Muscle of arm (tissue), 12 donors: ENCODE data around the gene UBE2S. TPM values are rescaled to one million over a fixed set of nuclear protein-coding genes. Genes with fewer than 3 reads are reported as not detected.

ENCODE experiments used
- DNase-seq: peaks from one replicate; pipeline ENCODE4 v3.0.0-alpha.2; 2013
- polyA plus RNA-seq, 12 donors: library from polyadenylated mRNA; unstranded; fragments of 120-200 nt; gene quantifications; one replicate each; pipeline ENCODE4 v1.2.1, GENCODE V29; 2013; ENCODE audit not compliant: insufficient read length in 12 of 12

Gene UBE2S
- polyA plus RNA-seq, 12 donors, result 19.2 to 108 (median 30.4) TPM; not detected in 1

DNA sequence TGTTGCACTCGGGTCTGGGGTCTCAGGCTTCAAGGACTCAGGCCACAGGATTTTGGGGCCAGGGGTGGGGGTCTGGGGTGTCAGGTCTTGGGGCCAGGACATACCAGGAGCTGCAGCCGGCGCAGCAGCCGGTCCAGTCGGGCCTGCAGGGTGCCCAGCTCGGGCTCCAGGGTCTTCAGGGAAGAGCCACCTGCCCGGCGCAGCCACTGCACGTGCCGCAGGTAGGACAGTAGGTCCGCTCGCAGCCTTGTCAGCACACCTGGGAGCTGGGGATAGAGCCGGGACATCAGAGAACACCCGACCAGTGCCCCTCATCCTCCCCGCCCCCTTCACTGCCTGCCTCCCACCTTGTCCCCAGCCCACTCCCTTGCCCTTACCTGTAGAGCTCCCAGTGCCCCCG, 39.5 kb downstream of the UBE2S start:
- no peak for DNase-seq

DNA sequence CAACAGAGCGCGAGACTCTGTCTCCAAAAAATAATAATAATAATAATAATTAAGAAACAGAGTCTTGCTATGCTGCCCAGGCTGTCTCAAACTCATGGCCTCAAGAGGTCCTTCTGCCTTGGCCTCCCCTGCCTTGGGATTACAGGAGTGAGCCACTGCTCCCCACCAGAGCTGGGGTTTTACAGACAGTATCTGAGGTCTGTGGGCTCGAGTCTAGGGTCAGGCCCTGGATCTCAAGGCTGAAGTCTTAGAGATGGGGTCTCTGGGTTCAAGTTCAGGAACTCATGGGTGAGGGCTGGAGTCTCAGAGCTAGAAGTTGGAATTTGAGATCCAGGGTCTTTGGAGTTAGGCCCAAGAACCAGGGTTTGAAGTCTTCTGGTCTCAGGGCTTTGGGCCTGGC, 40.8 kb downstream of the UBE2S start:
- DNase-seq, result no peak

DNA sequence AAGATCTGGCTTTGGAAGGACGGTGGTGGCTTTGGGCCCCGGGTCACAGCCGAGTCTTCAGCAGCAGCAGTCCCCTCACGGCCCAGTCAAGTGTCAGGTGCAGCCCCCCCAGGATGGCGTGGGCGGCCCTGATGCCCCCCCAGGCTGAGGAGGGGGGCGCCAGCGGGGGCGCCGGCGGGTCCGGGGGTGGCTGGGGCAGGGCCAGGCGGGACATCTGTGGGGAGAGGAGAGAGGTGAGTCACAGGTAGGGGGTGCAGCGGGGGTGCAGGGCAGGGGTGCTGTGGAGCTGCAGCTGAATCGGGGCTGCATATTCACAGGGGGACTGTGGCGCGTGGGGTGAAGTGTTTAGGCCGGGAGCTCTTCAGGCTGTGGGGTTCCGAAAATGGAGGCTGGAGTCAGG, 41.6 kb downstream of the UBE2S start:
- DNase-seq, result no peak

DNA sequence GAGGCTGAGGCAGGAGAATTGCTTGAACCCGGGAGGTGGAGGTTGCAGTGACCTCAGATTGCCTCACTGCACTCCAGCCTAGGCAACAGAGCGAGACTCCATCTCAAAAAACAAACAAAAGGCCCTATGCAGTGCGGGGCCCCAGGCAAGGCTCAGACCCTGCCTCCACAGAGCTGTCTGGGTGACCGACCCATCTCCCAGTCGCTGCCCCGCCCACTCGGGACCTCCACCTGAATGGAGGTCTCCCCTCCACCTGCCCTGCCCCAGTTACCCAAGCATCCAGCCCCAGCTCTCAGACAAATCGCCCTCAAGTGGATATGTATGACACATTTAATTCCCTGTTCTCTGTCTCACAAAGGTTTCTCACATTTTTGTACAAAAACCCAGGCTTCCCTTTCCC, 42.3 kb downstream of the UBE2S start:
- DNase-seq, result no peak

DNA sequence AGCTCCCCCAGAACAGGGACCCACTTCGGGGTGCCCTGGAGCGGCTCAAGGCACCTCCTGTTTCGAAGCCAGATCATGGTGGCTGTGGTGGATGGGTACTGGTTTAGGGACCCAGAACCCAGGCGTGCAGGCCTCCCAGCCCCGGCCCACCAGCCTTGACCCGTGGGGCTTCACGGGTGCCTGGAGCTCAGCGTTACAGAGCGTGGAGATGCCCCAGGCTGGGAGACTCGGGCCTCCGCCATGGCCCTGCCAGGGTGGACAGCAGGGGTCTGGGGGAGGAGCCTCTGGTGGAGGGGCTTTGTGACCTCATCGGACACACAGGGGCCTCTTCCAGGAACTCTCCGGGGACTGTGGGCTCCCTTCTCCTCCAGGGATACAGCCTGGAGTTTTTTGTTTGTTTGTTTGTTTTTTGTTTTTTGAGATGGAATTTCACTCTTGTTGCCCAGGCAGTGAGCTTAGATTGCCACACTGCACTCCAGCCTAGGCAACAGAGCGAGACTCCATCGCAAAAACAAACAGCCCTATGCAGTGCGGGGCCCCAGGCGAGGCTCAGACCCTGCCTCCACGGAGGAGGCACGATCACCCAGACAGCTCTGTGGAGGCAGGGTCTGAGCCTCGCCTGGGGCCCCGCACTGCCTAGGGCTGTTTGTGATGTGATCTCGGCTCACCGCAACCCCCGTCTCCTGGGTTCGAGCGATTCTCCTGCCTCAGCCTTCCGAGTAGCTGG, 44.4 kb downstream of the UBE2S start, which contains the start of gene GARIN5B:
Gene GARIN5B (minus strand): TSS at position 271 of the 727 bp plus-strand sequence. CDS start 194 bp downstream, at position 77.
- DNase-seq, result no peak

DNA sequence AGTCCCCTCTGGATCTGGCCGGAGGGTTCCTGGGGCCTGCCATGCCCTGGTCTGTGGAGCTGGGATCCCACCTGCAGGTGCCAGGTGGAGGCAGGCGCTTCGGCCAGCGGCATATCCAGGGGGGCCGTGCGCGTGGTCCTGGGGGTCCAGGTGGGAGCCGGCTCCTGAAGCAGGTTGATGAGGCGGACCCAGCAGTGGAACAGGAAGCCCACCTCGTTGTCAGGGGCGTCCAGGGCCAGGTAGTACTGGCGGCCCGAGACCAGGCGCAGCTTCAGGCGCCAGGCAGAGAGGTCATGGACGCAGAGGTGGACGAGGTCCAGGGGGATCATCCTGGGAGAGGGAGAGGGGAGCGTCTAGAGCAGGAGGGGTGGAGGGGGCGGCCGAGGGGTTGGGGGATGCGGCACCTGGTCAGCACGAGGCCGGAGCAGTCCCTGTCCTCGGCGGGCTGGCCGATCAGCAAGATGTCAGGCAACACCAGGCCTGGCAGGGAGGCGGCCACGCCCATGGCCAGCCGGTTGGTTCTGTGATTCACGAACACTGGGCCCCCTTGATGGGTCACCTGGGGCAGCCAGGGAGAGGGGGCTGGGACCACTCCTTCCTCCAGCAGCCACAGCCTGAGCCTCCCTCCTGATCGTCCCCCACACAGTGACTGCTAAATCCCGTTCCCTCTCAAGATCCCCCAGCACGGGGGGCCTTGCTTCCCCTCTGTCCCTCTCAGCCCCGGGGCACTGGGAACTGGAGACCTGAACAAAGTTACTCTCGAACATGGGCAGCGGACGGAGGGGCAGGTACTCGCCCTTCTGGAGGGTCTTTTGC, 45.2 kb downstream of the UBE2S start:
- no peak for DNase-seq

DNA sequence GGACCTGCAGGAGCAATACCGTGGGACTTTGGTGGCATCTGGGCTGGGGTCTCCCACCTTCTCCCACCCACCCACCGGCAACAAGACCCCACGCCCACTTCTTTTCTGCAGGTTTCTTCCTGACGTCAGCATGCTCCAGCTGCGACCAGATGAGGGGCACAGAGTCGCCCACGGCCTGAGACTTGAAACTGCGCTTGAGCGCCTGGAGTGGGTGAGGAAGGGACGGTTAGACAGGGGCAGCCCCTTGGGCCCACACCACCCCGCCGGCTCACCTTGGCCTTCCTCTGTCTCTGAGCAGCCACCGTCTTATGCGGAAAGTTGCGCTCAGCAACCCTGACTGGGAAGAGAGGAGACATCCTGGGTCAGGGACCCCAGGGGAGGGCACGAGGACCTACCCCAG, 46.7 kb downstream of the UBE2S start:
- DNase-seq, result no peak

DNA sequence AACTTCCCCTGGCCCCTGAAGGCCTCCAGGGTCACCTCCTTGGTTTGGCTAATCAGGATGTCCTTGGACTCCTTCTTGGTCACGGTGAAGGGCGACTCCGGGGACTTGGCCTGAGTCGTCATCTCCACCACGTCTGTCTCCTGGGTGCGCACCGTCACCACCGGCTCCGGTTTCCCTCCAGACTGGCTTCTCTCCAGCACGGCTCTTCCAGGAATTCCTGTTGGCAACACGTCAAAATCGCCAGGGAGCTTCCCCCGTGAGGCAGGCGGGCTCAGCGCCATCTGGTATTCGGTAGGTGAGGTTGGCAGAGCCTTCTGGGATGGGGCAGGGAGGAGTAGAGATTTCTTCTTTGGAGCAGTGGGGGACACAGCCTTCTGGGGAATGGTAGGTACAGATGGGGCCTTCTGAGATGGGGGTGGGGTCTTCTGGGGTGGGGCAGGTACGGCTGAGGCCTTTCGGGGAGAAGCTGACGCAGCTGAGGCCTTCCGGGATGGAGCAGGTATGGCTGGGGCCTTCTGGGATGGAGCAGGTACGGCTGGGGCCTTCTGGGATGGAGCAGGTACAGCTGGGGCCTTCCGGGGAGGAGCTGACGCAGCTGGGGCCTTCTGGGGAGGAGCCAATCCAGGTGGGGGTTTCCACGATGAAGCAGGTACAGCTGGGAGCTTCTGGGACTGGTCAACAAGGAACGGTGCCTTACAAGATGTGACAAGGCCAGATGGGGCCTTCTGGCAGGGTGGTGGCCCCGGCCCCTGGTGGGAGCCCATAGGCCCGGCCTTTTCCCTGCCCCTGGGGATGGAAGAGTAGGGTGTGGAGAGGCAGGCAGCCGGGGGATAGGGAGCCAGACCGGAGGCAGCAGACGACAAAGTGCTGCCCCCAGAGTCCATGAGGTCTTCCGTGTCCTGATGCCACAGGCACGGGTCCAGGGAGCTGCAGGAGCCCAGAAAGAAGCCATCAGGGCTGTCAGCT, 48.4 kb downstream of the UBE2S start:
- DNase-seq, result no peak

DNA sequence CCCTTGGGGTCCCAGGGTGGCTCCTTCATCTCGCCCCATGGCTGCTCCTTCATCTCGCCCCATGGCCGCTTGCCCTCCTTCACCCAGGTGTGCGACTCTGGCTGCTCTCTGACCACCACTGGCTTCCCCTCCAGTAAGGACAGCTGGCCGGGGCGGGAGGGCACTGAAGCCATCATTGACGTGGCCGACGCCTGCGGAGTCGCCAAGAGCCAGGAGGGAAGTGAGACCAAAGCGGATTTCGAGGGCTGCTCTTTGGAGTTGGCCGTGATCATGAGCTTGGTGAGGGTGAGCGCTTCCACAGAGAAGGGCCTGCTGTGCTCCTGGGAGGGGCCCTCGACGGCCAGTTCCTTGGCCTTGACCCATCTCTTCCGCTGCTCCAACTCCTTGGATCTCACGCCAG, 49.1 kb downstream of the UBE2S start:
- DNase-seq, result no peak

DNA sequence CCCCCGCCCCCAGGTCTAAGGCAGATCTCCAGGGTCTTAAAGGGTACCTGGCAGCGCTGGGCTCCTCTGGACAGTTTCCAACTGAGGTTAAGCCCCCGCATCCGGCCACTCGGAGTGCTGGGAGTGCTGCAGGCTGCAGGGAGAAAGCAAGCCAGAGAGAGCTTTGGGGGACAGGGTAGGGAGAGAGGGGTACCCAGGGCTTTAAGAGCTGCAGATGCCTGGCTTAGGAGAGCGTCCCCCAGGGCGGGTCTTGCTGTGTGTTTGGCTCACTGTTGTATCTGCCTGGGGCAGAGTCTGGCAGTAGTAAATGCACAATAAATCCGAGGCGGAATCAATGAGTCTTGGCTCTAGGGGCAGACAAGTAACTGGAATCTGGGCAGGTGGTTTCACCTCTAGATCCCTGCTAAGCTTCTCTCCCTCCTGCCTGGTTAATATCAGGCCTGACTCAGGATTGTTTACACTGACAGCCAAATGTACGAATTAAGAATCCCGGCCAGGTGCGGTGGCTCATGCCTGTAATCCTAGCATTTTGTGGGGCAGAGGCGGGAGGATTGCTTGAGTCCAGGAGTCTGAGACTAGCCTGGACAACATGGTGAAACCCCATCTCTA, 52.3 kb downstream of the UBE2S start:
- DNase-seq, result no peak

DNA sequence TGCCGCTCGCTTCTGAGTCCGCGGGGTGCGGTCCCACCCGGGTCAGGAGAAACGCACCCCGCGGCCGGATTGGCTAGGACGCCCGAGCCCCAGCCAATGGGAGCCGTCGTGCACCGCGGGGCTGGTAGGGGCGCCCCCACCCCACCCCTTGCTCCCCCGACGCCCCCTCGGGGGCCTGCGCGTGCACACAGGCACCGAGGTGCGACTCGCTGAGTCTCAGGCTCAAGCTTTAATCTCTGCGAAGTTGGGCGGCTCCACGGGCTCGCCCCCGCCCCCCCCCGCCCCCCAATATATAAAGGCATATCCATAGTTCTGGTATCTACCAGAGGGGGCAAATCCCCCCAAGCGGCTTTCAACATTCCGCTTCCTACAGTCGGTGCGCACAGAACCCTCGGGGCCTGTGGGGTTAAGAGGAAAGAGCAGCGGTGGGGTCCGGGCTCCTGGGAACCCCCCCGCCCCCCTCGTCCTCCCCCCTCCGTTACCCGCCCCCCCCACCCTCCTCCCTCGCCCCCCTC, 52.8 kb downstream of the UBE2S start, which contains the start of gene COX6B2:
Gene COX6B2 (minus strand): TSS at position 22 of the 515 bp plus-strand sequence. CDS start 198 bp downstream, outside the sequence.
- no peak for DNase-seq

DNA sequence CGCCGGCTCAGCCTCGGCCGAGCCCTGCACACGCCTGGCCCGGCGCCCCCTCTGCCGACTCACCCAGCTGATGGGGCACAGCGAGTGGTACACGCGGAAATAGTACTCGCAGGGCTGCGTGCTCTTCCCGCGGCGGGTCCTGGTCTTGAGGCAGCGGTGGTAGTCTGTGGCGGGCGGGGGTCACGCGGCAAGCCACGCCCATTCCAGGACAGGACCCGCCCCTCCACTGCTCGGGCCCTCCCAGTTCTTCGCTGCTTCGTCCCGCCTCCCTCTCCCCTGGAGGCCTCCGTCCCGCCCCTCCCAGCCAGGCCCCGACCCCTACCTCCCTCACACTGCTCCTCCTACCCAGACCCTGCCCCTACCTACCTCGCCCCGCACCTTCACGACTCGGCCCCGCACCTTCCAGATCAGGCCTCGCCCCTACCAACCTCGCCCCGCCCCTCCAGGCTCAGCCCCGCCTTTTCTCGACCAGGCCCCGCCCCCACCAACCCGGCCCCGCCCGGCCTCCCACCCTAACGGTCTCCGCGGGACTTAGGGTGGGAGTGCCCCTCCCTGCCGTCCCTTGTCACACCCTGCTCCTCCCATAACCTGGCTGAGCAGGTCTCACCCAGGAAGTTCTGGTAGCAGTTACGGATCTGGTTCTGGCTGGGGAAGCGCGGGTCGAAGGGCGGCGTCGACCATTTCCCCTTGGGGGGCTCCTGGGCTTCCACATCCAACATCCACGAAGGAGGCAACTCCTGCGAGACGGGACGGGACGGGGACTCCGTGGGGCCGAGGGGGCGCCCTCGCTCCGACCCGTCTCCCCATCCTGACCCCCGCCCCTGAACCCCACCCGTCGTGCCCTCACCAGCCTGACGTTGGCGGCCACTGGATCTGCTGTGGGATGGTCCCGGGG, 53.5 kb downstream of the UBE2S start:
- no peak for DNase-seq

DNA sequence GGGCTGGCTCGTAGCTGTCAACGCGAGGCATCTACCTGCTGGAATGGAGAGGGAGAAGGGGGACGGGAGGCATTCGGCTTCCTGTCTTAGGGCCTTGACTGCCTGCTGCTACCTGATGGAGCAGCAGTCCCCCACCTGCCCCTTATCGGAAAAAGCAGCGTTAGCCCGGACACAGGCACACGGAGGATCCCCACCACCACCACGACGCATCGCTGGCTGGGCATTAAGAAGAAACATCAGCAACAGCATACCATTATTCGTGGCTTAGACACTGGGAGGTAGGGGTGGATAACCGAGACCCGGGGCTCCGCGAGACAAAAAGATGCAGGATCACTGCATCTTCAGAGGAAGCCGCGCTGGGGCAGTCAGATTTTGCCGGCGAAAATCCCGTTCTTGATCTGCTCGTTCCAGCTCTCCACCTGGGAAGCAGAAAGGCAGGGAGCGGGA, 54.2 kb downstream of the UBE2S start:
- no peak for DNase-seq

DNA sequence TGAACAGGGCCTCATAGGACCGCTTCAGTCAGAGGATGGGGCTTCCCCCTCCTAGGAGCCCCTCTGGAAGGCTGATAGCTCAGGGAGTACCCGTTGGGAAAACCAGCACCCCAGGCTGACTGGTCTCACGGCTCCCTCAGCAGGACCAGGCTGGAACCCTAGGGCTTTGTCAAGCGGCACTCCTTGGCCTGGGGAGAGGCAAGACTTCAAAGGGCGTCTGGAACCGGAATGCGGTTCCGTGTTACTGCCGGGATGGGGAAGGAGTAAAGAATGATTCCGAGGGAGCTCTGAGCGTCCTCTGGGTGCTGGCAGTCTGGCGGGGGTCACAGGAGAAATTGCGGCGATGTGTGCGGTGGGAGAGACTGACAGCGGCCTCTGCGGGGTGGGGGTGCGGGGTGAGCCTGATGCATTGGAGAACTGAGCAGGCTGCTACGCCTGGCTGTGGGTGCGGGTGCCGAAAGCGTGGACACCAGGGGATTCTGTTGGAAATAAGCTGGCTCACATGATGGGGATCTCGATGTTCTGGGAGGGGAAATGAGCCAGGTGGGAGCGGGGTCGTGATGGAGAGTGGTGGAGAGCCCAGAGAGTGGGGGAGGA, 54.9 kb downstream of the UBE2S start:
- DNase-seq, result no peak

DNA sequence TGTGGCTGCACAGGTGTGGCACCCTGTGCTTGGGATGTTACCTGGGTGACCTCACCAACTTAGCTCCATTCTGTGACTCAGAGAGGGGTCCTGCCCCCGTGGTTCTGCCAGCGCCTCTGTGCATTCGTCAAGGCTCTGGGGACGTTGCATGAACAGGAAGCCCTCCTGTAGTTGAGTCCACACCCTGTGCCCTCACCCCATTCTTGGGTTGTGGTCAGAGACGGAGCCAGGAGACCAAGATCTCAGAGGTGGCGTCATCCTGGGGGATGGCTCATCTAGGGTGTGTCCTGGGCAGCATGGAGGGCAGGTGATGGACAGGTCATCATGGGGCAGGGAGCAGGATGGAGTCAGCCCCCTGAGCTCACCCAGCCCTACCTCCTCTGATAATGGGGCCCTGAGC, 55.5 kb downstream of the UBE2S start:
- no peak for DNase-seq

DNA sequence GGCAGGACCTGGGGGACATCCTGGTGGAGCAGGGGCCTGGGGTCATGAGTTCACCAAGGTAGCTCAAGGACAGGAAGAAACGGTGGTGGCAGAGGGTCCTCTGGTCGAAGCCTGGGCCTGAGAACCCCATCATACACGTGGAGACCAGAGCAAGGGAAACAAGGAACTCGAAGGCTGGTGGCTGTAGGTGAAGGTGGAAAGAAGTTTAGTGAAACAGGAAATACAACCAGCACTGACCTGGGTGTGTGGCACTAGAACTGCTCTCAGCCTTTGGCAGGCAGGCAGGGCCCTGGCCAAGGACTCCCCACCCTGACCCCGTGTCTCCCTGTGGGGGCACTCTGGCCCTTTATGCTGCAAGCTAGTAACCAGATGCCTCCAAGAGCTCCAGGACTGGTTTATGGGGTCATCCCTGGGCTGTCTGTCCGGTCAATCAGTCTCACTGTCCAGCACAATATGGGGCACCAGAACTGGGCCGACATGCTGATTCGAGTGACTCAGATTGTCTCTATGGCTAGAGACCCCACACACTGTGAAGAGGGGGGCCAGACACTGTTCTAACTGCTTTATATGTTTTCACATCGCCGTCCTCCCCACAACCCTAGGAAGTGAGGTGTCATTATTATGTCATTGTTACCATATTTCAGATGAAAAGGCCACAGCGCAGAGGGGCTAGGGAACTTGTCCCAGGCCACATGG, 56.8 kb downstream of the UBE2S start:
- no peak for DNase-seq
